Mammary epithelial cell (primary cell): ENCODE data around the gene VAPB.

Source experiments
- EZH2 ChIP-seq: IDR thresholded peaks from 2 replicates; pipeline ENCODE4 v1.6.1; 2012; ENCODE audit warnings: low read length, inconsistent platforms, borderline replicate concordance
- TF ChIP-seq, protein P1 (sequence below), 2 donors: IDR thresholded peaks in 1 of 2; conservative IDR thresholded peaks in 1 of 2; 2 replicates each; pipeline ENCODE4 v1.5.1; 2011 to 2012; ENCODE audit warnings: inconsistent platforms in 2 of 2, low read length in 2 of 2, mild to moderate bottlenecking in 2 of 2, control low read depth in 1 of 2, low read depth in 1 of 2; ENCODE audit not compliant: insufficient read depth in 1 of 2; ENCODE audit errors: extremely low read depth in 1 of 2

DNA sequence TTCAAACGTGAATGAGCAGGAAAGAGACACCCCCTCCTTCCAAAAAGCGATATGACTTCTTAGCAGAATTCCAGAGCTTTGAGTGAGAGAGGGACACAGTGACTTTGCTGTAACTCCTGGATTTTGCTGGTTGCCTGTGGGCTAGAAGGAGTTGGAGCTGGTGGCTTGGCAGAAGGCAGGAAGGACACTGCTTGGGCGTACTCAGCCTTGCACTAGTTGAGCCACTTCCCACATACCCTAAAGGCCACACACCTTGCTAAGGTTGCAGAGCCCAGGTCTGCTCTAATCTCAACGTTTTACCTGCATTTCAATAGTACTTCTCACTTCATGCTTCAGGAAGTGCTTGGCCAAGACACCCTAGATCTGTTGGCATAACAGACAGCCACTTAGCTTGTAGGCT is 48.9 kb upstream of the VAPB start:
- TF ChIP-seq, protein P1, sequence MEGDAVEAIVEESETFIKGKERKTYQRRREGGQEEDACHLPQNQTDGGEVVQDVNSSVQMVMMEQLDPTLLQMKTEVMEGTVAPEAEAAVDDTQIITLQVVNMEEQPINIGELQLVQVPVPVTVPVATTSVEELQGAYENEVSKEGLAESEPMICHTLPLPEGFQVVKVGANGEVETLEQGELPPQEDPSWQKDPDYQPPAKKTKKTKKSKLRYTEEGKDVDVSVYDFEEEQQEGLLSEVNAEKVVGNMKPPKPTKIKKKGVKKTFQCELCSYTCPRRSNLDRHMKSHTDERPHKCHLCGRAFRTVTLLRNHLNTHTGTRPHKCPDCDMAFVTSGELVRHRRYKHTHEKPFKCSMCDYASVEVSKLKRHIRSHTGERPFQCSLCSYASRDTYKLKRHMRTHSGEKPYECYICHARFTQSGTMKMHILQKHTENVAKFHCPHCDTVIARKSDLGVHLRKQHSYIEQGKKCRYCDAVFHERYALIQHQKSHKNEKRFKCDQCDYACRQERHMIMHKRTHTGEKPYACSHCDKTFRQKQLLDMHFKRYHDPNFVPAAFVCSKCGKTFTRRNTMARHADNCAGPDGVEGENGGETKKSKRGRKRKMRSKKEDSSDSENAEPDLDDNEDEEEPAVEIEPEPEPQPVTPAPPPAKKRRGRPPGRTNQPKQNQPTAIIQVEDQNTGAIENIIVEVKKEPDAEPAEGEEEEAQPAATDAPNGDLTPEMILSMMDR (conservative IDR thresholded peaks at IDR 0.05 in 1 of 2, IDR thresholded peaks at IDR 0.05 in 1 of 2; ENCODE audit: extremely low read depth in 1 of 2, insufficient read depth in 1 of 2, low read depth in 1 of 2, low read length in 2 of 2) = no peak
- TF ChIP-seq EZH2 = no peak
